Effector CD4-positive, alpha-beta T cell (primary cell): ENCODE measurements around the gene KDM2A.
A peak's percentile ranks its signal among the peaks of the same experiment; 100 is the strongest.

Experiments
- DNase-seq: peaks from one replicate; pipeline ENCODE4 v3.0.0-alpha.2; 2020

The KDM2A gene

DNA sequence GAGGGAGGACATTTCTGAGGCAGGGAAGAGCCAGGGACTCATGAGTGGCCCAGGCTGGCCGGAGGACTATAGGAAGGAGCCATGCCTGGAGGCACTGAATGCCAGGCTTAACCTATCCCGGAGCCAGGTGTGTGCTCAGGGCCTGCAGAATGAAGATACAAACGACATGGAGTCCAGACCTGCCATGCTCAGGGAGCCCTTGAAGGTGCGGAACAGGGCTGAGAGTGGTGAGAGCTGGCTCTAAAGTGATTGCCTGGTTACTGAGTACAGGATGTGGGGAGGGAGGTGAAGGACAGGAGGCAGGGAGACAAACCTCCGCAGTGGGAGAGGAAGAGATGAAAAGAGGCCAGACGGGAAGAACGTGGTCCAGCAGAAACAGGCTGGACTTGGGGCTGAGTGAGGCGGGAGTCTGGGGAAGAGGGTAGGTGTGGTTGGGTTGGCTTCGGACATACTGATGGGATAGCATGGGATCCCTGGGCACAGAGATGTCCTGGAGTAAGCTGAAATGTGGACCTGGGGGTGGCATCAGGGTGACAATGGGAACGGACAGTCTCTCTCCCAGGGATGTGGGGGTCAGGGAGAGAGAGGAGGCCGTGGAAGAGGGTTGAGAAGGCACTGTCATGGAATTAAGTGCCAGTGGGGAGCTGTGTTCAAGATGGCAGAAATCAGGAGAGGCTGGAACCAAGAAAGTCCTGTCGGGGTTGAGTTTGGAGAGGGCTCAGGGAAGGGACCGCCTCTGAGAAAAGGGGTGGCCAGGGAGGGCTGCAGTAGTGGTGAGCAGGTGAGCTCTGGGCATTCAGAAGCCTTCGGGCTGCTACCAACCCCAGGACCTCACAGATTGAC, 168.5 kb downstream of the KDM2A start:
- DNase-seq = no peak

DNA sequence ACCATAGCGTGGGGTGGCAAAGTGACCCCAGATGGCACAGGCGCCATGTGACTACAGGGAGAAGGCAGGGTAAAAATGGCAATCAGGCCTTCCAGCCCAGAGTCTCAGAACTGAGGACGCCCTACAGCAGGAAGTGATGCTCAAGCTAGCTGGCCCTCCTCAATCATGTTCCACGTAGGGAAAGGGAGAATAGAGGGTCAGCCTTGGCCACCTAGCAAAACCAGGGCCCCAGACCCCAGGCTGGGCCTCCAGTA, 169.1 kb downstream of the KDM2A start:
- no peak for DNase-seq

DNA sequence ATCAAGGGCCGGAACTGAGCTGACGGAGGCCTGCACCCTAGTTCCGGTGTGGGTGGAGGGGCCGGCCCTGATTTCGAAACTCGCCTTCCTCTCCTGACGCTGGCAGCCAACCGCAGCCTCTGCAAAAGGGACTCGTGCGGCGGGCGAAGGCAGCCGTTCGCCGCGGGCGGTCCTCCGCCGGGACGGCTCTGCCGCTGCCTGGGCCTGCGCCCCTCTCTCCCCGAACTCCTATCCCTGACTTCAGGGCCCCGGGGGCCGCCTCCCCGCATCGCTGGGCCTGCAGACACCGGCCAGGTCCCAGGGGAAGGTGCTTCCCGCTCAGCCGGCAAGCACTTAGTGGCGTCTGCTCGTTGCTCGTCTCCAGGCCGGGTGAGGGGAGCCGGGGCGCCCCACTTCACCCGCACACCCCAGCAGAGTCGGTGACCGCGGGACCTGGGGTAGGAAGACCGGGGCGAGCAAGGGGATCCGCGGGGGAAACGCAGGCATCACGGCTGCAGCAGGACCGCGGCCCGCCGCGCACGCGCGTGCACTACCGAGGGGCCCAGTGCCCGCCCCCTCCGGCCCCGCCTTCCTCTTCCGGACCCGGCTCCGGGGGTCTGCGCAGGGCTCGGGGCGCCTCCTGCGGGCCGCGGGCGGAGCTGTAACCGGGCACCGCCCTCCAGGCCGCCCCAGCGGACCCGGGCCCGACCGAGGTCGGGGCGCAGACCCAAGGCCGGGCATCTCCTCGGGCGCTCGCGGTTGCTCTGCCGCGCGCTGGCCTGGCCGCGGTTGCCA, 169.6 kb downstream of the KDM2A start:
- DNase-seq = peak; percentile 83

- DNase-seq = no peak
Observed at GRCh38 chr11:67289226-67289650, 170.2 kb downstream of the KDM2A start, which contains the start of gene ANKRD13D. Gene ANKRD13D (plus strand): TSS chr11:67289303. CDS start chr11:67289461, 158 bp downstream.

DNA sequence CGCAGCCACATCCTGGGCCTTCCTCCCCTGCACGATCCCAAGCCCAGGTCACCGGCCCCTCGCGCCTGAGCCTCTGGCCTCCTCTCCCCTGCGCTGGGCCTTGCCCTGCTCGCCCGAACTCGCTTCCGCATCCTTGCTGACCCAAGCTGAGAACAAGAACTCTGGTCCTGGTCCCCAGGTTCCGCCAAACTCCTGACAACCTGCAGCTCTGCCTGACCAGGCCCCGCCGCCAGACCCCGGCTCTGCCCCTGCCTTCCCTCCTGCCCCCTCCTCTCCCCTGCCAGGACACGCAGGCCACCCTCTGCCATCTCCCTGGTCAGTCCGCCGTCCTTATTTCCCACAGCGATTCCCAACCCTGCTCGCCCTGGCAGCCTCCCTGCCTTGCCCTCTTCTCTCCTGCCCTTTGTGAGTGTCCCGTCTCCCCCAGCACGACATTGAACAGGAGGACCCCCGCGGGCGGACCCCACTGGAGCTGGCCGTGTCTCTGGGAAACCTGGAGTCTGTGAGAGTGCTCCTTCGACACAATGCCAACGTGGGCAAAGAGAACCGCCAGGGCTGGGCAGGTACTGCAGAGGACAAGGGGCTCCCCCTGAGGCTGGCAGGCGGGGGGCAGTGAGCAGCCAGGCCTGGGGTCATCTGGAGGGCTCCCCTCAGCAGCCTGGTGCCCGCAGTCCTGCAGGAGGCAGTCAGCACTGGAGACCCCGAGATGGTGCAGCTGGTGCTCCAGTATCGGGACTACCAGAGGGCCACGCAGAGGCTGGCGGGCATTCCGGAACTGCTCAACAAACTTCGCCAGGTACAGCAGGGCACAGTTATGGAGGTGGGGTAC, 170.8 kb downstream of the KDM2A start:
- DNase-seq = no peak

GRCh38 chr11:67290801-67291200, 171.7 kb downstream of the KDM2A start:
- DNase-seq = no peak

DNA sequence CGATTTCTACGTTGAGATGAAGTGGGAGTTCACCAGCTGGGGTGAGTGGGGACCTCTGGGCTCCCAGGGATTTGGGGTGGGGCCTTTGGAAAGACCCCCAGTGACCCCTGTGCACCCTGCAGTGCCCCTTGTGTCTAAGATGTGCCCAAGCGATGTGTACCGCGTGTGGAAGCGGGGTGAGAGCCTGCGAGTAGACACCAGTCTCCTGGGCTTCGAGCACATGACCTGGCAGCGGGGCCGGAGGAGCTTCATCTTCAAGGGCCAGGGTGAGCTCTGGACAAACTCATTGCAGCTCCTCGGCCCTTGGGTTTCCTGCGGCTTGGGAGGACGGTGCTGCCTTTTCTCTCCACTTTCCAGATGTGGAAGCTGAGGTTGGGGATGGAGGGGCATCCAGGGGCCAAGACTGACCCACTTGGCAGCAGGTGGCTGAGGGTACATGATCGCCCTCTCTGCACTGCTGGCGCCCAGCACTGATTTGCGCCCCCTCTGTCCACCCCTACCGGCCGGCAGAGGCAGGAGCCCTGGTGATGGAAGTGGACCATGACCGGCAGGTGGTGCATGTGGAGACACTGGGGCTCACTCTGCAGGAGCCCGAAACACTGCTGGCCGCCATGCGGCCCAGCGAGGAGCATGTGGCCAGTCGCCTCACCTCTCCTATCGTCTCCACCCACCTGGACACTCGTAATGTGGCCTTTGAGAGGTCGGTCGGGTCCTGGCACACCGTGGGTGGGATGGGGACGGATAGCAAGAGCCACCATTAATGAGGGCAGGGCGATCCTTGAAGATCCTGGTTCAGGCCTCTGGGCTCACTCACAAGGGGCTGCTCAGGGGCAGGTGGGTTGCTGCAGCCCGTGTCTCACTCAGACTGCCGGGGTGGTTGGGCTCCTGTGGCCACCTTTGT, 172.7 kb downstream of the KDM2A start:
- DNase-seq = no peak

DNA sequence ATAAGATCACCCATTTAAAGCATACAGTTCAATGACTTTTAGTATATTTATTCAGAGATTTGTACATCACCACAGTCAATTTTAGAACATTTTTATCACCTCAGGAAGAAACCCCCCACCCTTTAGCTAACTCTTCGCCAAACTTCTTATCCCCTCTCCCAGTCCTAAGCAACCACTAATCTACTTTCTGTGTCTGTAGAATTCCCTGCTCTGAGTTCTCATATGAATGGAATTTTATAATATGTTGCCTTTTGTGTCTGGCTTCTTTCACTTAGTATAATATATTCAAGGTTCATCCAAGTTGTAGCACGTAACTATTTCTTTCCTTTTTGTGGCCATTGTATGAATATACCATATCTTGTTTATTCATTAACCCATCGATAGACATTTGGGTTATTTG, 173.6 kb downstream of the KDM2A start:
- DNase-seq = no peak

DNA sequence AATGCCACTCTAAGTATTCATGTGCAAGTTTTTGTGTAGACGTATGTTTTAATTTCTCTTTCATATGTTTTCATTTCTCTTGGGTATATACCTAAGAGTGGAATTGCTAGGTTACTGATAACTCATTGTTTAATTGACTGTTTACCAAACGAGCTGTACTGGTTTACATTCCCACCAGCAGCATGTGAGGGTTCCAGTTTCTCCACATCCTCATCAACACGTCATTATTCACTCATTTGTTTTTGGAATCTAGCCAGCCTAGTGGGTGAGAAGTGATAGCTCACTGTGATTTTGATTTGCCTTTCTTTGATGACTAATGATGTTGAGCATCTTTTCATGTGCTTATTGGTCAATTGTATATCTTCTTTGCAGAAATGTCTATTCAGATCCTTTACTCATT, 174.0 kb downstream of the KDM2A start:
- DNase-seq = no peak

DNA sequence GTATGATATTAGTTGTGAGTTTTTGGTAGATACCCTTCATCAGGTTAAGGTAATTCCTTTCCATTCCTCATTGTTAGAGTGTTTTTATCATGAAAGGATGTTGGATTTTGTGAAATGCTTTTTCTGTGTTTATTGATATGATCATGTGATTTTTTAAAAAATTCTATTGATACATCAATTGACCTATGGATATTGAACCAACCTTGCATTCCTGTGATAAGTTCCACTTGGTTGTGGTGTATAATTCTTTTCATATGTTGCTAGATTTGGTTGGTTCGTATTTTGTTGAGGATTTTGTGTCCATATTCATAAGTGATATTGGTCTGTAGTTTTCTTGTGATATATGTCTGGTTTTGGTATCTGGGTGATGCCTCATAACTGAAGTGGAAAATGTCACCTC, 176.8 kb downstream of the KDM2A start:
- no peak for DNase-seq

DNA sequence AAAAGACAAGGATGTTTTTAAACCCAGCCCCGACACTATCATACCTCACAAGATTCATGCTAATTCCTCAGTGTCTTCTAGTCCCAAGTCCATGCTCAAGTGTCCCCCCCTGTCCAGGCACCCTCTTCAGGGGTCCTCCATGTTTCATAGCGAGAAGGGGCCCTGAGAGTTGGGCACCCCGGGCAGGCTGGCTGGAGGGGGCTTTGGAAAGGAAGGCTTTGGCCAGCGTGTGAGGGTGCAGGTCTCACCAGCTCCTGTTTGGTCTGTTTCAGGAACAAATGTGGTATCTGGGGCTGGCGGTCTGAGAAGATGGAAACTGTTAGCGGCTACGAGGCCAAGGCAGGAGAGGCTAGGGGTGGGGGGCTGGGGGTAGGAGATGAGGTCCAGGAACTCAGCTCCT, 179.7 kb downstream of the KDM2A start:
- DNase-seq = no peak

DNA sequence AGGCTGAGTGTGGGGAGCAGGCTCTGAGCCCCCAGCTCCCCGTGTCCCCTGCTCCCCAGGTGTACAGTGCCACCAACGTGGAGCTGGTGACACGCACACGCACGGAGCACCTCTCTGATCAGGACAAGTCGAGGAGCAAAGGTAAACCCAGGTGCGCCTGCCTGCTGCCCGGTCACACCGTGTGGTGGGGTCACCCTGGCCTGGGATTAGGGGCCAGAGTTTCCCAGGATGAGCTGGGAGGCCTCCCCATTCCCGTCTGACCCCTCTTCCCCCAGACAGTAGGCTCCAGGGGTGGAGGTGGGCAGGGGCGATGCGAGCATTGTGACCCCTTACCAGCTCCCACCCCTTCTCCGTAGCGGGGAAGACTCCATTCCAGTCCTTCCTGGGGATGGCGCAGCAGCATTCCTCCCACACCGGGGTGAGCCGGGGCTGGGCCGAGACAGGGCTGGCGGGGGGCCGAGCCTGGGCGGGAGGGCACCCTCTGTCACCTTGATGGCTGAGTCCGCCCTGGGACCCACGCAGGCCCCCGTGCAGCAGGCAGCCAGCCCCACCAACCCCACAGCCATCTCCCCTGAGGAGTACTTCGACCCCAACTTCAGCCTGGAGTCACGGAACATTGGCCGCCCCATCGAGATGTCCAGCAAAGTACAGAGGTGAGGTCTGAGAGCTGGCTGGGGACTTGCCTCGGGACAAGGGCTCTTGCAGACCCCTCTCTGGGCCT, 180.6 kb downstream of the KDM2A start:
- no peak for DNase-seq

- DNase-seq = no peak
Observed at GRCh38 chr11:67300256-67300755, 181.2 kb downstream of the KDM2A start.

DNA sequence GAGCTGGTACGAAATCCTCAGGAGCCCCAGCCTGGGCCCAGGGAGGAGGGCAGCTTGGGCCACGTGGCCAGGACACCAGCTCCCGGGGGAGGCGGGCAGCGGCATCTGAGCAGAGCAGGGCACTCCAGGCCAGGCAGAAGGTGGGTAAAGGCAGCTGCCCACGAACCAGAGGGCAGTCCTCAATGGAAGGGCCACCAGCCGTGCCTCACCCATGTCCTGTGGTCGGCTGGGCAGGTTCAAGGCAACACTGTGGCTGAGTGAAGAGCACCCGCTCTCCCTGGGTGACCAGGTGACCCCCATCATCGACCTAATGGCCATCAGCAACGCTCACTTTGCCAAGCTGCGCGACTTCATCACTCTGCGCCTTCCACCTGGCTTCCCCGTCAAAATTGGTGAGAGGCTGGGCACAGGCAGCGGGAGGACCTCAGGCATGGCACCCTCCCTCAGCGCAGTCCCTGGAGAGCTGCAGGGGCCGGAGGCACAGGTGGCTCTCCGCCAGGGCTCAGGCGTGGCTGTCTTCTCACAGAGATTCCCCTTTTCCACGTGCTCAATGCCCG, 181.8 kb downstream of the KDM2A start:
- no peak for DNase-seq

DNA sequence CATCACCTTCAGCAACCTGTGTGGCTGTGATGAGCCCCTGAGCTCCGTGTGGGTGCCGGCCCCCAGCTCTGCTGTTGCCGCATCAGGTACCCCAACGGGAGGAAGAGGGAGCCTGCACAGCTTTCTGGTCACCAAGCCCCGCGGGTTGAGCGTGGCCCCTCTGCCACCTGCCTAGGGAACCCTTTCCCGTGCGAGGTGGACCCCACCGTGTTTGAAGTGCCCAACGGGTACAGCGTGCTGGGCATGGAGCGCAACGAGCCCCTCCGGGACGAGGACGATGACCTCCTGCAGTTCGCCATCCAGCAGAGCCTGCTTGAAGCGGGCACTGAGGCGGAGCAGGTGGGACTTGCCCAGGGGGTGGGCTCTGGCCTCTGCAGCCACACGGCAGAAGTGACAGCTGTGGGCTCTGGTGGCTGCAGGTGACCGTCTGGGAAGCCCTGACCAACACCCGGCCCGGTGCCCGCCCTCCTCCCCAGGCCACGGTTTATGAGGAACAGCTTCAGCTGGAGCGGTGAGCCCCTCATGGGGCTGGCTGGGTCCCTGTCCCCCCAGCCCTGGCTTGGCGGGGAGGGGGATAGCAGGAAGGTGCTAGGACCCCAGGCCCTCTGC, 182.4 kb downstream of the KDM2A start:
- DNase-seq = no peak

DNA sequence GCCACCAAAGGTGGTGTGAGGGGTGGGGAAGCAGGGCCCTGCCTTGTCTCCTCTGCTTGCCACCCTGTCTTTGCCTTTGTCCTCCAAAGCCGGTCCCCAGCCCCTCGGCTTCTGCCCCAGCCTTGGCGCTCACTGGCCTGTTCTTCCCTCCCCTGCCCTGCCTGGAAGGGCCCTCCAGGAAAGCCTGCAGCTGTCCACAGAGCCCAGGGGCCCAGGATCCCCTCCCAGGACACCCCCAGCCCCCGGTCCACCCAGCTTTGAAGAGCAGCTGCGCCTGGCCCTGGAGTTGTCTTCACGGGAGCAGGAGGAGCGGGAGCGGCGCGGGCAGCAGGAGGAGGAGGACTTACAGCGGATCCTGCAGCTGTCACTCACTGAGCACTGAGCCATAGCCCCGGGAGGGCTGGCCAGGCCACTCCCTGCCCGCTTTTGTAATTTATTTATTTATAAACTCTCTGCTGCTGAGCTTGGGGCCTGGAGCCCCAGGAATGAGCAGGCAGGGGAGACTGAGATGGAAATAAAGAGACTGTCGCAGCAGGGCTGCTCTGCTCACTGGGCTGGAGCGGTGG, 183.0 kb downstream of the KDM2A start:
- no peak for DNase-seq

DNA sequence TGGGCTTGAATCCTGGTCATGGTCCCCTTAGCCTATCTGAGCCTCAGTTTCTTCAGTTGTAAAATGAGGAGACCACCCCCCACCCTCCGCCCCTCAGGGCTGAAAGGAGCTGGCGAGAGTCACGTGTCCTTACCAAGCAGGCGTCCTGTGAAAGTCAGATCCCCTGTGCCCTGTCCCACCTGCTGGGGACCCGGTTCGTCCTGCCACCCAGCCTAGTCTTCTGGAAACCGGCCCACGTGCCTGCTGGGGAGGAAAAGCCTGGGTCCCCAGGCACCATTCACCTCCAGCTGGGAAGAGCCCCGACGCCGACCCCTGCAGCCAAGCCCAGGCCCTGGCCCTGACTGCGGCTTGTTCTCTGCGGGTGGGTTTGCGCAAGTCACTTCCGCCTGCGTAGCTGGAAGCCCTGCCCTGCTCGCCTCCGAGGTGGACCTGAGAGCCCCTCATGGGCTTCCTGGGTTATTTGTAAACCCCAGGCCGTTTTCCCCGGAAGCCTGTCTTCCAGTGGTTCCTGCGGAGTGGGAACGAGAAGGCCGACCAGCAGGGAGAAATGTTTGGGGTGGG, 183.6 kb downstream of the KDM2A start:
- DNase-seq = no peak

DNA sequence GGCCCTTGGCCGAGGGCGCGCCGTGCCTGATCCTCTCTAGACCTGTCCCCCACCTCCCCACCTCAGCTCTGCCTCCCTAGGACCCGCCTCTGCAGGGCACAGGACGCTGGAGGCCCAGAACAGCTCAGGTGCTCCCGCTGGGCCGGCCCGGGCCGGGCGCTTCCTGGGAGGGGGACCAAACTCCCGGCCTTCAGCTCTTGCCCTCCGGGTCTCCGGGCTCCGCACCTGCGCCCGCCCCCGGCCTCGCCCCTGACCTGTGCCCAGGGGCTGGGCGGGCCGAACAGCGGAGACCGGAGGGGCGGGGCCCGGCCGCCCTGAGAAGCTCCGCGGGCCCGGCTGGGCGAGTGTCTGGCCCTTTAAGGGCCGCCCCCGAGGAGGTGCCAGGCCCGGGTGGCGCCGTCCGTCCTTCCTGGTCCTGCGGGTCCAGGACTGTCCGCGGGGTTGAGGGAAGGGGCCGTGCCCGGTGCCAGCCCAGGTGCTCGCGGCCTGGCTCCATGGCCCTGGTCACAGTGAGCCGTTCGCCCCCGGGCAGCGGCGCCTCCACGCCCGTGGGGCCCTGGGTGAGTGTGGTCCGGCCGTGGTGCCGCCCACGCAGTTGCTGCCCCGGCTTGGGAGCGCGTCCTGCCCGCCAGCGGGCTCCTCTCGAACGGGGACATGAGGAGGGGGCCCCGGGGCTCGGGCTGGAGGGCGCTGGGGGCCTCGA, 184.2 kb downstream of the KDM2A start, which contains the start of gene SSH3:
TSS of gene SSH3 (plus strand) at position 399 of the 703 bp plus-strand sequence. CDS start at position 495, 96 bp downstream.
- DNase-seq = no peak

- DNase-seq = no peak
Observed at GRCh38 chr11:67303835-67304411, 184.9 kb downstream of the KDM2A start.
